Breast epithelium (tissue), 4 donors: Measurements from ENCODE around the gene WWOX. TPM values are rescaled to one million over a fixed set of nuclear protein-coding genes. Genes with fewer than 3 reads are reported as not detected.

Source experiments
- DNase-seq, 2 donors: peaks; one replicate each; pipeline ENCODE4 v3.0.0-alpha.2; 2019; ENCODE audit warnings: low spot score in 2 of 2
- H3K27ac ChIP-seq, 2 donors: fragments of 200-600 bp; sonication (generic) in 1 of 2; one replicate each; pipeline ENCODE4 v1.5.1; 2016 to 2019; ENCODE audit warnings: mild to moderate bottlenecking in 1 of 2
- H3K27me3 ChIP-seq, 2 donors: fragments of 200-600 bp; sonication (generic) in 1 of 2; one replicate each; pipeline versions ENCODE4 v1.5.1 to v1.6.0; 2017 to 2019; ENCODE audit warnings: control low read depth in 1 of 2, mild to moderate bottlenecking in 1 of 2
- H3K36me3 ChIP-seq: fragments of 200-600 bp; one replicate; pipeline ENCODE4 v1.5.1; 2019
- H3K4me1 ChIP-seq, 2 donors: fragments of 200-600 bp; sonication (generic); one replicate each; pipeline ENCODE4 v1.5.1; 2016 to 2019; ENCODE audit warnings: control low read depth in 1 of 2
- H3K4me3 ChIP-seq, 3 donors: fragments of 200-600 bp; sonication (generic); 1 replicate in 2 of 3; 2 replicates in 1 of 3; pipeline ENCODE4 v1.5.1; 2016 to 2019; ENCODE audit warnings: mild to moderate bottlenecking in 3 of 3, moderate library complexity in 2 of 3
- H3K9me3 ChIP-seq, 2 donors: fragments of 200-600 bp; sonication (generic) in 1 of 2; one replicate each; pipeline ENCODE4 v1.5.1; 2016 to 2019; ENCODE audit warnings: control low read depth in 1 of 2
- CTCF ChIP-seq, 3 donors: fragments of 450-650 bp; IDR thresholded peaks; one replicate each; pipeline ENCODE4 v1.5.1; 2016 to 2017; ENCODE audit warnings: antibody characterized with exemption in 3 of 3, mild to moderate bottlenecking in 3 of 3, moderate library complexity in 3 of 3
- POLR2A ChIP-seq: fragments of 450-650 bp; IDR thresholded peaks from one replicate; pipeline ENCODE4 v1.6.1; 2016; ENCODE audit warnings: antibody characterized with exemption, mild to moderate bottlenecking, moderate library complexity
- POLR2AphosphoS5 ChIP-seq, 3 donors: sonication (generic); formaldehyde crosslinking; IDR thresholded peaks; one replicate each; pipeline ENCODE4 v1.6.1; 2017; ENCODE audit warnings: antibody characterized with exemption in 3 of 3
- intact Hi-C: fragments of 100-400 bp; cut with DNase I; formaldehyde crosslinking; loops from one replicate; pipeline ENCODE4 v1.15.1; 2023; ENCODE audit warnings: low total_unique reads
- total RNA-seq, 3 donors: library from RNA; depleted of rRNA; stranded (reverse); fragments of >200 nt; gene quantifications; one replicate each; pipeline ENCODE4 v1.1.0, GENCODE V29; 2016

The WWOX gene
- total RNA-seq, 3 donors from 2014 or later: 42.9 to 73.6 (median 43.4) TPM

- H3K4me1 ChIP-seq: no peaks in the 10 kb centered on the region
- H3K27ac ChIP-seq: no peak overlapping the region
- no peak overlapping the region for H3K4me3 ChIP-seq
- no peaks in the 10 kb centered on the region for H3K36me3 ChIP-seq
- TF ChIP-seq CTCF (IDR thresholded peaks at IDR 0.05) (no peak), POLR2A (no peak), POLR2AphosphoS5 (IDR thresholded peaks at IDR 0.05) (no peak)
- intact Hi-C loops: no loop called here
- no peaks in the 10 kb centered on the region for H3K27me3 ChIP-seq
- no peak for DNase-seq
- H3K9me3 ChIP-seq: no peaks in the 10 kb centered on the region
Observed at GRCh38 chr16:78878570-78878969, 779.1 kb downstream of the WWOX start.

GRCh38 chr16:78879011-78879410 is 779.6 kb downstream of the WWOX start:
- Histone ChIP-seq H3K9me3 (no peaks in the 10 kb centered on the region), H3K4me3 (no peak overlapping the region), H3K36me3 (no peaks in the 10 kb centered on the region), H3K27ac (no peak overlapping the region), H3K4me1 (no peaks in the 10 kb centered on the region), H3K27me3 (no peaks in the 10 kb centered on the region)
- intact Hi-C loops: no loop called here
- no peak for TF ChIP-seq POLR2AphosphoS5 (IDR thresholded peaks at IDR 0.05)
- no peak for DNase-seq

- H3K9me3 ChIP-seq: no peaks in the 10 kb centered on the region
- no peak for DNase-seq
- no peaks in the 10 kb centered on the region for H3K27me3 ChIP-seq
- intact Hi-C loops: no loop called here
- H3K4me3 ChIP-seq: no peak overlapping the region
- TF ChIP-seq POLR2A (no peak), CTCF (IDR thresholded peaks at IDR 0.05) (no peak)
- no peaks in the 10 kb centered on the region for H3K36me3 ChIP-seq
- no peaks in the 10 kb centered on the region for H3K4me1 ChIP-seq
- H3K27ac ChIP-seq: no peak overlapping the region
Observed at GRCh38 chr16:78882150-78882549, 782.7 kb downstream of the WWOX start.

- TF ChIP-seq POLR2A (no peak), CTCF (IDR thresholded peaks at IDR 0.05) (no peak), POLR2AphosphoS5 (IDR thresholded peaks at IDR 0.05) (no peak)
- intact Hi-C loops: no loop called here
- Histone ChIP-seq H3K27ac (no peak overlapping the region), H3K36me3 (no peaks in the 10 kb centered on the region), H3K4me1 (no peaks in the 10 kb centered on the region), H3K4me3 (no peak overlapping the region), H3K27me3 (no peaks in the 10 kb centered on the region), H3K9me3 (no peaks in the 10 kb centered on the region)
- no peak for DNase-seq
Observed at GRCh38 chr16:78882751-78883150, 783.3 kb downstream of the WWOX start.

GRCh38 chr16:78884204-78884603 is 784.8 kb downstream of the WWOX start:
- Histone ChIP-seq H3K9me3 (no peaks in the 10 kb centered on the region), H3K27ac (no peak overlapping the region), H3K36me3 (no peaks in the 10 kb centered on the region), H3K27me3 (no peaks in the 10 kb centered on the region), H3K4me1 (no peaks in the 10 kb centered on the region), H3K4me3 (no peak overlapping the region)
- no peak for TF ChIP-seq CTCF (IDR thresholded peaks at IDR 0.05)
- TF ChIP-seq POLR2AphosphoS5 (IDR thresholded peaks at IDR 0.05): no peak
- no peak for TF ChIP-seq POLR2A
- intact Hi-C loops: no loop called here
- no peak for DNase-seq

GRCh38 chr16:78889346-78889745 is 789.9 kb downstream of the WWOX start:
- Histone ChIP-seq H3K27ac (no peak overlapping the region), H3K4me1 (no peaks in the 10 kb centered on the region), H3K9me3 (no peaks in the 10 kb centered on the region), H3K36me3 (no peaks in the 10 kb centered on the region), H3K27me3 (no peaks in the 10 kb centered on the region), H3K4me3 (no peak overlapping the region)
- TF ChIP-seq POLR2A (no peak), CTCF (IDR thresholded peaks at IDR 0.05) (no peak), POLR2AphosphoS5 (IDR thresholded peaks at IDR 0.05) (no peak)
- no peak for DNase-seq
- intact Hi-C loops: no loop called here
